GM10847 (cell line): ENCODE results near the gene EARS2.

Source experiments
- POLR2A ChIP-seq: IDR thresholded peaks from 2 replicates; pipeline ENCODE4 v1.6.1; 2011; ENCODE audit not compliant: insufficient read length; ENCODE audit errors: extremely low read depth

Gene EARS2

DNA sequence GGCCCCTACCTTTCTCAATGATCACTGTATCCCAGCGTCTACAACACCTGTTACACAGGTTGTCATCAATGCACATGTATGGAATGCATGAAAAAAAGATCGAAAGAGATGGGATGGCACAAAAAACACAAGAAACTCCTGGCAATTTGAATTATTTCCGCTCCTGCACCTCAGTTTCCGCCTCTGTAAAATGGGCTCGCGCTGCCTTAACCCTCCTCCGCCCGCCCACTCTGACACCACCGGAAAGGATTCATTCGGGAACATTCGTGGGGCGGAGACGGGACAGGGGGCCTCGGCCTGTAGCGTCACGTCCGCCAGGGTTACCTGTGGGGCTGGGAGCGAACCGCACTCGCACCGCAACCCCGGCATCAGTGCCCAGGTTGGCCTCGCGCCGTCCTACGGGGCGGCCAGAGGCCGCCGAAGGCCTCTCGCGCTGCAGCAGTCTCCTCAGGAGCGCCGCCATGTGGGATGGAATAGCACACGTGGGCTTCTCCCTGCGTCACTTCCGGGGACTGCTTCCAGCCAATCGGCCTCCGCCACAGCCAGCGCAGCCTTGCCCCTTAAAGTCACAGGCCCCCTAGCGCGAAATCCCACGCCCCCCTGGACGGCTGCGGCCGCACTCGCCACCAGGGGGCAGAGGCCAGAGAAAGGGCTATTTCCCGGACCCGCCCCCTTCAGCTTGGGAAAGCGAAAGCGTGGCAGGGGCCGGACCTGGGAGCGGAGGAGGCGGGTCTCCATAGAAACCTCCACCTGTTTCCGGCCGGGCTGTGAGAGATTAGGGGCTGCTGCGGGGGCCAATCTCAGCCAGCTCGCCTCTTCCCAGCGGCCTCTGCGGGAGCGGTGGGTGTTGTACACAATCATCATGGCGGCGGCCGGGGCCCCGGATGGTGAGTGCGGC is at the start of gene EARS2, which contains the start of gene UBFD1:
EARS2 (minus strand) TSS at position 470 of the 898 bp plus-strand sequence; CDS start at position 463, 7 bp downstream.
UBFD1 (plus strand) TSS at position 847 of the 898 bp plus-strand sequence; CDS start at position 863, 16 bp downstream.
- peak; percentile 58 for TF ChIP-seq POLR2A

DNA sequence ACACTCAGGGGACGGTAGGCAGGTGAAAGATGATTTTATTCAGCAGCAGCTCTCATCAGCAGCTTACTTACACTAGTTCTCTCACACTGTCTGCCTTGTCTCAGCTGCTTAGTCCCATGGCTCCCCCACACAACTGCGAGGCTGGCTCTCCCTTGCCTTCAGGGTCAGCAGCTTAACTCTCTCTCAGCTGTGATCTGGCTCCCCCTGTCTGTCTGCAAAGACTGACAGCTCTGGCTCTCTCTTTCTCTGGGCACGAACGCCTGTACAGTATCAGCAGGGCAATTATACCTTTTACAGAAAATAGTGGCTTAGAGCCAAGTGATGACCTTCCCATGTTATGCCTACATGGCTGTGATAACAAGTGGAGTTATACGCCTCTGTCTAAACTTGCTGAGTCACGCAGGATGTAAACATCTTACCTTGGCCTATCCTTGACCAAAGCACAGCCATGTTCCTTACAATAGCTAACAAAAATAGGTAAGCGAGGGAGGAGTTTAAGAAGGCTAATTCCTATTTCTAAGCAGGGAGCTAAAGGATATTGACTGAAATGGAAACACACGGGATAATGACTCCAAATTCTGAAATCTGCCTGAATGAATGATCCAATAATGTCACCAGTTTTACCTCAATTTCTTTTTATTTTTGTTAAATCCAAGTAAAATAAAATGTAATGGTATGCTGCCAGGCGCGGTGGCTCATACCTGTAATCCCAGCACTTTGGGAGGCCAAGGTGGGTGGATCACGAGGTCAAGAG is 40.0 kb upstream of the EARS2 start:
- TF ChIP-seq POLR2A: no peak

DNA sequence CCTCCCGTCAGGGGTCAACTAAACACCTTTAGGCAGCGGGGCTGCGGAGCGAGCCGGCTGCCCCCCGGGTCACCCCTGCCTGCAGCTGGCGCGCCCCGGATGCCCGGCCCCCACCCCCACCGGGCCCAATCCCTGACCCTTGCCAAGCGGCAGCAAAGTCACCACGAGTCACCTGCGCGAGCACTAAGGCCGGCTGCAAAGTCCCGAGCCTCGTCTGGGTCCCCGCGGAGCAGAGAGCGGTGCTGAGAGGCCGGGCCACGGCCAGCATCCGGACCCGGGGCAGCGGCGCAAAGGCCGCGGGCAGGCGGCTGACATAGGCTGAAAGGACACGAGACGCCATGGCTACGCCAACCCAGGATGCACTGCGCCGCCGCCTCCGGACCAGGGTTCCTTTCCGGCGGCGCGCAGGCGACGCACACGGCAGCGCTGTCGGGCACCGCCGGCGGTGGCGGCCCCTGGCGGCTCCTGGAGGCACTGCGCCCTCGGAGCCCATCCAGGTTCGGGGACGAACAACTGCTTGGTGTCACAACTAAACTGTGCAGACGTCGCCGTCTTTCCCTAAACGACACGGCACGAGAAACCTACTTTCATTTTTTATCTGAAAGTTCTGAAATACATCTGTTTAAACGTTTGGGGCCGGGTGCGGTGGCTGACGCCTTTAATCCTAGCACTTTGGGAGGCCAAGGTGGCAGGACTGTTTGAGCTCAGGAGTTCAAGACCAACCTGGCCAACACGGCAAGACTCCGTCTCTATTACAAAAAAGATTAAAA is 39.0 kb upstream of the EARS2 start, which contains the start of gene NDUFAB1:
NDUFAB1 (minus strand) TSS at position 366 of the 770 bp plus-strand sequence; CDS start at position 340, 26 bp downstream.
- TF ChIP-seq POLR2A: peak; percentile 68

DNA sequence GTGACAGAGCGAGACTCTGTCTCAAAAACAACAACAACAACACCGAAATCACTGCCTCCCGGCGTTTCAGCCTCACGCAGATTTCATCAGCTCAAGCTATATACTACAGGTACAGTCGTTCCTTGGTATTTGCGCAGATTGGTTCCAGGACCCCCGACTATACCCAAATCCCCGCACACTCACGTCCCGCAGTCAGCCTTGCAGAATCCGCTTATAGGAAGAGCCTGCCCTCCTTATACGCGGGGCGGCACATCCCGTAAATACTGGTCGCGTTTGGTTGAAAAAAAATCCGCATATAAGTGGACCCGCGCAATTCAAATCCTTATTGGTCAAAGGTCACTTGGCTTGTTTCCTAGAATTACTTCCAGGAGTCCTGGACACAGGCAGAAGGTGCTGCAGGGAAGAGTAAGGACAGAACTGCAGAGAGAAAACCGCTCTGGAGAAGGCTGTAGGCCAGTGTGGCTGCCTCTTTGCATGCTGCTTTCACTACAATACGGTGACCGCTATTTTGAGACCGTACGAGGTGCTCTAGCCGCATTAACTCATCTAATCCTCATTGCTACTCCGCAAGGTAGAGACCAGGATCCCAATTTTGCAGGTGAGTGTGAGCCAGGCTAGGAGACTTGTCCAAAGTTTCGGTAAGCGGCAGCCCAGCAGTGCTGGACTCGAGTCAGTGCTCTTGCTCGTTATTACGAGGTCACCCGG is 38.2 kb upstream of the EARS2 start:
- no peak for TF ChIP-seq POLR2A

DNA sequence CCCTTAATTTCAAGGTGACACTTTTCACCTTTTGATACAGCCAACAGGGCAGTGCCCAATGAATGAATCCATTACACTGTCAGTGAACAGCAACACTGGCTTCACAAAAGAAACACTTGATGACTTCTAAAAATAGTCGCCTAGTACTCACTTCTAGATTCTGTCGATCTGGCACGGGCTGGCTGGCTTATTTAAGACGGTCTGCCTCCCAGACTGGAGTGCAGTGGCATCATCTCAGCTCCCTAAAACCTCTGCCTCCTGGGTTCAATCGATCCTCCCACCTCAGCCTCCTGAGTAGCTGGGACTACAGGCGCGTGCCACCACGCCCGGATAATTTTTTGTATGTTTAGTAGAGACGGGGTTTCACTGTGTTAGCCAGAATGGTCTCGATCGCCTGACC is 37.0 kb upstream of the EARS2 start:
- TF ChIP-seq POLR2A: no peak

DNA sequence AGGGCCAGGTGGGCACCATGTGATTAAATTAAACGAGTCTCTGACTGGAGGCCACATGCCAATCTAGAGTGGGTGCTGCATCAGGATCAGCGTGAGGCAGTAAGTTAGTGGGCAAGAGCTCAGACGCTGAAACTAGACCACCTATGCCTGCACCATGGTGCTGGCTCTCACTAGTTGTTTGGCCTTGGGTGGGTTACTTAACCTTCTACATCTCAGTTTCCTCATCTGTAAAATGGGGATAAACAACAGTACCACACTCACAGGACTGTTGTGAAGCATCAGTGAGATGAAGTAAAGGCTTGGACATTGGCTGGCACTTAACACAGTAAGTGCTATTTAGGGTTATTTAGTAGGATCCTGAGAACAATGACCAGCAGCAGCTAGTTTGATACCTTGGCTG is 33.0 kb upstream of the EARS2 start:
- TF ChIP-seq POLR2A: no peak

DNA sequence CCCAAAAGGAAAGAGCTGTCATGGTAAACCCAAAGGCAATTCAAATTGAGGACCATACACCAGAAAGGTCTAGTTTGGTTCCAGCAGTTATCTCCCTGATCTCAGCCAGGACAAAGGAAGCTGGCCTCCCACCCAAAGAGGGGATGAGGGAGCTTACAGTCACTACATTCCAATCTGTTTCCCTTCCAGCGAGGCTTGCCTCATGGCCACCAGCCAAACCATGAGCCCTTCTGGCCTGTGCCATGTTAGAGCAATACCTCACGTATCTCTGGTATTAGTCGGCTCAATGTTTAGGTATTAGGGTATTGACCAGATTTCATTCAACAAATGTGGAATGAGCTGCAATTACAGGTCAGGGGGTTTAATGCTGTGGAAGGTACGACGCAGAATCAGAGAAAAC is 30.6 kb upstream of the EARS2 start:
- TF ChIP-seq POLR2A: no peak

DNA sequence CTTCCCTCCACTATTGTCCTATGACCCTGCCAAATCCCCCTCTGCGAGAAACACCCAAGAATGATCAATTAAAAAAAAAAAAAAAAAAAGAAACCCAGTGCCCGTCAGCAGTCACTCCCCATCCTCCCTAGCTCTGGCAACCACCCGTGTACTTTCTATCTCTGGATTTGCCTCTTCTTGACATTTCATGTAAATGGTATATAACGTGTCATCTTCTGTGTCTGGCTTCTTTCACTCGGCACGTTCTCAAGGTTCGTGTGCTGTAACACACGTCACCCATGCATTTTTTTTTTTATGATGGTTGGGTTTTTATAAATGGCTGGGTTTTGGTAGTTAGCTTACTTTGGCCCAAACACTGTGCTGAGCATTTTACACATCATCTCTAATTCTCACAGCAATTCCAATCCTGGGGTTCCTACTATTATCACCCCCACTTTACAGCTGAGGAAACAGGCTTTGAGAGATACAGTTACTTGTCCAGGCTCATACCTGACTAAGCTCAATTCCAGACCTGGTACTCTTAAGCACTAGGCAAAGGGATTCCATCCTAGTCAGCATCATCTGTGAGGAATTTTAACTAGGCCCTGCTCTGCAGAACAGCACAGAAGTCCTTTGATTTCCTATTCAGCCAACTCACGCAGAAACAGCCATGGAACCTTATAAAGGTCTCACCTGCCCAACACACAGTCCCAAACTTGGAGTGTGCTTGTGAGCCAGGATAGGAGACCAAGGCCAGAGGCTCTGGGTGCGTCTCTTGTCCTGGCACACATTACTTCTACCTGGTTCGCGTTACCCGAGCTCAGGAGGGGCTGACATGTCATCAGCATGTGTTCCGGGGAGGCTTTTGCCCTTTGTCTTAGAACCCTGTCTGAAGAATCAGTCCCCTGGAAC is 27.3 kb upstream of the EARS2 start:
- TF ChIP-seq POLR2A: no peak

DNA sequence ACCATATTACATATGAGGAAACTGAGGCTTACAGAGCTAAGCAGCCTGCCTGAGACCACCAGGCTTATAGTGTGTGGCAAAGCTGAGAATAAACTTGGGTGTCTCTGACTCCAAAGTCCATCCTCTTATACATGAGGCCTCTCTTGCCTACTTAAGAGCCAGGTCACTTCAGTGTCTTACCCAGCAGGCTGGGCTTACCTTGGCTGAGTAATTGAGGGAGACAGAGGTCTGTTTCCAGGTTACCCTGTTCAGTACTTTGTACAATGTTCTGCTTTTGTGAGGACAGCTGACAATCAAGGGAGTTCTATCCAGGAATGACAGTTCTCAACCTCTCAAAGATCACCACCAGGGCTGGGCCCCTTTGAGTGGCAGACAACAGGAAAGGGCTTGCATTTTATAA is 24.6 kb upstream of the EARS2 start:
- TF ChIP-seq POLR2A: no peak

DNA sequence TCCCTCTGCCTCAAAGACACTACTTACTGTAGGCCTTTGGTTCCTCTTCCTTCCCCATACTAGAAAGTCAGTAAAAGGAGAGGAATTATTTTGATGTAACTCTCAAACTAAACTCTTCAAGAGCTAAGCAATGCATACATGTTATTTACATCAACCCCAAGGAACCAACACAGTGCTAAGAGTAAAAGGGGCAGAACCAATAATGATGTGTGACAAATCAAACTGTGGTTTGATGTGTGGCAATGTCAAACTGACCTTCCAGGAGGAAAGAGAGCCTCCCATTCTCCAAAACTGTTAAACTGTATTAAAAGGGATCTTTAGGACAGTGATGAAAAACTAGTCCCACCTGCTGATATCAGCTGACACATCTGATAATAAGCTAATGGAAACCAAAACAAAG is 23.2 kb upstream of the EARS2 start:
- TF ChIP-seq POLR2A: no peak

DNA sequence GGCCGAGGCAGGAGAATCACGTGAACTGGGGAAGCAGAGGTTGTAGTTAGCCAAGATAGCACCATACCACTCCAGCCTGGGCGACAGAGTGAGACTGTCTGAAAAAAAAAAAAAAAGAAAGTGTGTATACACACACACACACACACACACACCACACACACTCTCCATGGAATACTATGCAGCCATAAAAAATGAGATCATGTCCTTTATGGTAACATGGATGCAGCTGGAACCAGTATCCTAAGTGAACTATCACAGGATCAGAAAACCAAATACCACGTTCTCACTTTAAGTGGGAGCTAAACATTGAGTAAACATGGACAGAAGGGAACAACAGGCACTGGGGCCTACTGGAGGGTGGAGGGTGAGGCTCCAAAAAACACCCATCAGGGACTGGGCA is 22.2 kb upstream of the EARS2 start:
- no peak for TF ChIP-seq POLR2A

DNA sequence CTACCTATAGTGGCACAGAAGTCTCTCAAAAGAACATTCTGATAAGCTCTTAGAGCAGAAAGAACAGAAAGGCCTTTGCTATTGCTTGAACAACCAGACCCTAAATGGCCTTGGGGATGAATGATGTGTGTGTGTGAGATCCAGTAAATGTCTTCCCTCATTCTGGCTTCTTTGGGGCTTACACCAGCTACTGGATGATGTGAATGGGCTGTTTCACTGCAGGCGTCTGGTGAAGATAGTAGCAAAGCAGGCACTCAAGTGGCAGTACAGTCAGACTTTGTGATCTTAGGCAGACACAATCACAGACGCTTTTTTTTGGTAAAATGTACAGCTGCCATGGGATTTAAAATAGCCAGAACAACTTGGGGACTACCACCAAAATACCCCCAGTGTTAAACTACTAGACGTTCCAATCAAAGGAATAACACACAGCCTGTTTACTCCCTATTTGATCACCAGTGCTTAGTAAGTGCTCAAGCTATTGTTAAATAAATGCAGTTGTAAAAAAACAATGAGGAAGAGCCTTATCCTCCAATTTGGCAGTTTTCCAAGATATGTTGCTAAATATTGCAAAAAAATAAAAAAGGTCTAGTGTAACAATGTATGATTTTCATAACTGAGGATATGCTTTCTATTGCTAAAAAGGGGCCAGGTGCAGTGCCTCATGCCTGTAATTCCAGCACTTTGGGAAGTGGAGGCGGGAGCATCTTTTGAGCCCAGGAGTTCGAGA is 21.1 kb upstream of the EARS2 start:
- TF ChIP-seq POLR2A: no peak

DNA sequence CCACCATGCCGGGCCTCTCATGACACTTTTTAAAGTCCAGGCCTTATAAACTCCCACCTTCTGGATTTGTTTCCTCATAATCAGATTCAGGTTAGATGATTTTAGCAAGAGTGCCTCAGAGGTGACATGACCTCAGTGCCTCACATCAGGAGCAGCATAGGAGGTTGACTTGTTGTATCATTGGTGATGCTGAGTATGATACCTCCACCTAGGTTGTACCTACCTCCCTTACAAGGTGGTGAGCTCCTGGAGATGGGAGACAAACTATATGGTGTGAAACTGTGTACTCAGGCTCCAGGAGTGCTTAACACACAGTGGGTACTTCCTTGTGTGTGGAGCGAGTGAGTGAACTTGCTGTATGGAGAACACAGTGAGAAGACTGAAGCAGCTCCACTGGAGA is 20.3 kb upstream of the EARS2 start:
- TF ChIP-seq POLR2A: no peak

DNA sequence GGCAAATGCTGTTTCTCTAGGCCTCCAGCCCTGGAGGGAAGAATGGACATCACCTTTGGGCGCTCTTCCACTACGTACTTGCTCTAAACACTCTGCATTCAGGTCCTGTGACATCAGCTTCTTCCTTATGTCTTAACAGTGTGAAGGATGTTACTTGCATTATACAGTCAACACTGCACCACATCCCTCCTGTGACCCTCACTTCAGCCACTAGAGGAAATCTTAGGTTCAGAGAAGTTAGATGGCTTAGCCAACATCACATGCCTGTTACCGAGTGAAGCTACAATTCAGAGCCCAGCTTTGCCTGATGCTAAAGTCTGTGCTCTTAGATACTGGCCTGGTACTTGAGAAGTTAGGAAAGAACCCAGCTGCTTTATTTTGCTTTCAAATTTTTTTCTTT is 18.7 kb upstream of the EARS2 start:
- no peak for TF ChIP-seq POLR2A
